GM18511 (cell line): ENCODE data around the gene SAG.

Experiments
- ATAC-seq: cut with Tn5 transposase; IDR thresholded peaks from one replicate; pipeline ENCODE4 v1.9.1; 2021; ENCODE audit warnings: mild to moderate bottlenecking, moderate library complexity; ENCODE audit not compliant: unreplicated experiment

The SAG gene

DNA sequence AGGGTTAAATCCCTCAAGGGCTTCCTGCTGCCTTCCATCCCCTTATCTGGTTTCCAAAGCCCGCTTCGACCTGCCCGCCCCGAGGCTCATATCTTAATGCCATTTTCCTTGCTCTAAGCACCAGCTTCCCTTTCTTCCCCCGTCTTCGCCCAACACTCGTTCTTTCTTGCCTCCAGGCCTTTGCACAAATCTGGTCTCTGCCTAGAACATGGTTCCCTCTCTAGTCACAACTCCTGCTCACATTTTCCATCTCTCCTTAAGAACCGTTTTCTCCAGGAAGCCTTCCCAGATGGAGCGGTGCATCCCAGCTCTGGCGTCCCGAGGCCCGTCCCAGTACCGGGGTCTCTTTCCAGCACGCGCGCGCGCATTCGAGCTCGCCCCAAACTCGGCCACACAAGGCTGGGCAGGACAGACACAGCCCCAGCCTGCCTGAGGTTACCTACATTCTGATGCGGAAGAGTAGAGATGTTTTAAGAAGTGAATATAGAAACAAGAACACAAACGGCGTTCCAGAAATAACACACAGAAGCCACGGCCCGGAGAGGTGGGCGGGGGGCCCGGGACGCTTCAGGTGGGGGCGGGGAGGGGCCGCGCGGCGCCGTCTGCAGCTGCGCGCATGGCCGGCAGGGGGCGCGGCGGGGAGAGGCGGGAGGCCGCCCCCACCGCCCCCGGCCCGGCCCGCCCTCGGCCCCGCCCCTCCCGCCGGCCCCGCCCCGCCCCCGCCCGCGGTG lies 46.3 kb downstream of the SAG start, which contains the start of gene DGKD:
Gene DGKD (plus strand): TSS at position 726 of the 731 bp plus-strand sequence. CDS start 25 bp downstream, outside the sequence.
- peak; percentile 66 for ATAC-seq

GRCh38 chr2:233354500-233354924 lies 46.9 kb downstream of the SAG start:
- ATAC-seq: peak; percentile 36

DNA sequence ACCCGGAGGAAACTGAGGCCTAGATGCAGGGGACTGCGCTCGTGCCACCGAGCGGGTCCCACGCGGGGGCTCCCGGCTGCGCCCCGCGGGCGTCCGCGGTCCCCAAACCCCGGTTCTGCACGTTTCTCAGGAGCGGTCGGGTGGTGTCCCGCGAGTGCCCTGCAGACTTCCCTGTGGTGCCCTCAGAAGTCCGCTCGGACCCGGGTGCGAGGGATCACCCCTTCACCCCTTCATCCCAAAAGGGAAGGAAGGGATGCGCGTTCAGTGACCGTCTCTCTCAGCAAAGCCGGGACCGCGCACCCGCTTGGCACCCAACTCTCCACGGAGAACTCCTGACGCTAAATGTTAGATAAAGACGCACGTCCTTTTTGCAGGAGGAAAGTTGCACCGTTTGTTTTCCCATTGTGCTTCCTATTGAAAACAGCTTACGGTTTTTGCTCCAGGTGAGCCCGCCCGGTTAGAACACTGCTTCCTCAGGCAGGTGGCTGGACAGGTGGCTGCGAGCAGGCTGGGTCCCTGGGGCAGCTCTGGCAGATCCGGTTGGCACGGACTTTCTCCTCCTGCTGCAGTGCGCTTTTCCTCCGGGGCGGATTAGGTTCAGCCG lies 47.5 kb downstream of the SAG start:
- ATAC-seq: peak; percentile 10

- ATAC-seq: no peak
These were observed 48.3 kb downstream of the SAG start for GRCh38 chr2:233355916-233356315.

- no peak for ATAC-seq
These were observed 49.1 kb downstream of the SAG start for GRCh38 chr2:233356546-233357308.

DNA sequence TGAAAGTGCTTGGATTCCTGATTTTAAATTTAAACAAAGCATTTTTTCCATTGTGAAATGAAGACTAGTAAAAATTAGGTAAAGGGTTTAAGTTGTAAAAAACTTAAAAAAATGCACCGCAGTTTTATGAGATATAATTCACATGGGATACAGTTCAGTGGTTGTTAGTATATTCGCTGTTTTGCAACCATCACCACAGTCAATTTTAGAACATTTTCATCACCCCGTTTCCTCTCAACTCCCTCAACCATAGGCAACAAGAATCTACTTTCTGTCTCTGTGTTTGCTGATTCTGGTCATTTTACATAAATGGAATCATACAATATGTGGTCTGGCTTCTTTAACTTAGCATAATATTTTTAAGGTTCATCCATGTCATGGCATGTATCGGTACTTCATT lies 50.7 kb downstream of the SAG start:
- no peak for ATAC-seq

DNA sequence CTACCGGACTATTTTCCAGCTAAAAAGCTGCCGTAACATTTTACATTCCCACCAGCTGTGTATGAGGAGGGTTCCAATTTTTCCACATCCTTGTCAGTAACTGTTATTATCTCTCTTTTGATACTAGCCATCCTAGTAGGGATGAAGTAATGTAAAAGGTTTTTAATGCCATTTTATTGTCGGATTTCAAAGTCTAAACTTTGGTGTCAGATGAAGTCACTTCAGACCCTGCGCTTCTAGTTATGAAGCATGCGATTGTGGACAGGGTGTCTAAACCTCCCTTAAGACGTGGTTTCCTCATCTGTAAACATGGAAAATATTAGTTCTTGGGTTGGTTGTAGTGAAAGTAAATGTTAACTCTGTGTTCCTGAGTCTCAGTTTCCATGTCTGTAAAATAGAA lies 51.3 kb downstream of the SAG start:
- no peak for ATAC-seq

- ATAC-seq: no peak
These were observed 52.2 kb downstream of the SAG start for GRCh38 chr2:233359823-233360222.

- no peak for ATAC-seq
These were observed 53.2 kb downstream of the SAG start for GRCh38 chr2:233360771-233361176.

DNA sequence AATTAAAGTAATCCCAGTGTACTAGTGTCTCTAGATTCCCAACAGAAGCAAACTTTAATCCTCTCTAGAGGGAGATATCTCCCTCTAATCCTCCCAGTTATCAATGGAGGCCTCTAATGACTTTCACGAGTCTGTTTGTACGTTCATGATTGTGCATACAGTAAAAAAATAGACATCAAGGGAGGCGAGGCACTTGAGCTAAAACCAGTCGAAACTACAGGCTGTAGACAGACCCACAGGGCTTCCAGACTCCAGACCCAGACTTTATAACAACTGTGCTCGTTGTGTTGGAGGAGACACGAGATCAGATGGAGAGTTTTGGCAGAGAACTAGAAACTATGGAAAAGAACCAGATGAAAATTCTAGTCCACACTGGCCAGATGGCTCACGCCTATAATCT lies 53.7 kb downstream of the SAG start:
- no peak for ATAC-seq

GRCh38 chr2:233362742-233363141 lies 55.1 kb downstream of the SAG start:
- no peak for ATAC-seq

DNA sequence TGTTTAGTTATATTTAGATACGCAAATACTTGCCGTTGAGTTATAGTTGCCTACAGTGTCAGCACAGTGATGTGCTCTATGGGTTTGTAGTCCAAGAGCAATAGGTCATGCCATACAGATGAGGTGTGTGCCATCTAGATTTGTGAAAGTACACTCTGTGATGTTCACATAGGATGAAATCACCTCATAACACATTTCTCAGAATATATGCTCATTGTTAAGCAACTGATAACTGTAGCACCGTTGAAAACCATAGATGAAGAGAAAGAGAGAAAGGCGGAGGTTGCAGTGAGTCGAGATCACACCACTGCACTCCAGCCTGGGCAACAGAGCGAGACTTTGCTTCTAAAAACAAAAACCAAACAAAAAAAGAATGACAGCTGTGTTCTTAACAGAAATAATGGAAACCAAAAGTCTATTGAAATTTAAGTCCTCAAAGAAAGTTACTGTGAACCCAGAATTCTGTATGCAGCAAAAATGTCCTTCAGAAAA lies 56.2 kb downstream of the SAG start:
- no peak for ATAC-seq

DNA sequence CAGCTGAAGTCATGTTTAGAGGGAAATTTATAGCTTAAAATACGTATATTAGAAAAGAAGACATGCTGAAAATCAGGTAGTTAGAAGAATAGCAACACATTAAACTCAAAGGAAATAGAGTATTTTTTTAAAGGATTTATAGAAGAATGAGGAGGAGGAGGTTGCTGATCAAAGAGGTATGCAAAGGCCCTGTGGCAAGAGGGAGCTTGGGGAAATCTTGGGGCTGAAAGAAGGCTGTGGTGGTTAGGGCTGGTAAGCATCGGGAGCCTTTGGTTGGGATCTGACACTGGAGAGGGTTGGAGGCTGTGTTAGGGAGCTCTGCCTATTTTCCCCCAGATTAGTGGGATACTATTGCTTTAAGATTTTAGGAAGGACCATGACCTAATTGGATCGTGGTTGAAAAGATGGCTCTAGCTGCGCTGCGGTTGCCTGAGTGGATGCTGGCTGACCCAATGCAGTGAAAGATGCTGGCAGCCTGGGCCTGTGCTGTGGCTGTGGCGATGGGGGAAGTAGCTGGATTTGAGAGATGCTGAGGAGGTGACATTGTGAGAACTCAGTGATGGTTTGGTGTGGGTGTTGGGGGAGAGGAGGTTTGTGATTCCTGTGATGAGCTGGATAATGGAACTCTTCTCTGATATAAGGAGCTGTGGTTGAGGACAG lies 58.4 kb downstream of the SAG start:
- ATAC-seq: no peak

DNA sequence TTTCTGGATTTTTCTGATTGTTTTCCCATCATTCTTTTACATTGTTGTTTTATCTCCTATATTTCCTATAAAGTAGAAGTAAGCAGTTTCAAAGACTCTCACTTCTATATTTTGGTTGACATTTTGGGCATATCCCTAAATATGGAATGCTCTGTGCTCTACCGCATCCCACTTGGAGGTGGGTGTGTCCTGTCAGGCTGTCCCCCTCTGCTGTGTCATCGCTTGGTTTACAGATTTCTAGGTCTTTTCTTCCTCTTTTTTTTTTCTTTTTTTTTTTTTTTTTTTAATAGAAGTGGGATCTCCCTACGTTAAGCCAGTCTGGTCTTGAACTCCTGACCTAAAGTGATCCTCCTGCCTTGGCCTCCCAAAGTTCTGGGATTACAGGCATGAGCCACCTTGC lies 60.0 kb downstream of the SAG start:
- ATAC-seq: no peak

GRCh38 chr2:233368756-233369155 lies 61.1 kb downstream of the SAG start:
- ATAC-seq: no peak

- ATAC-seq: no peak
These were observed 61.8 kb downstream of the SAG start for GRCh38 chr2:233369462-233369861.

DNA sequence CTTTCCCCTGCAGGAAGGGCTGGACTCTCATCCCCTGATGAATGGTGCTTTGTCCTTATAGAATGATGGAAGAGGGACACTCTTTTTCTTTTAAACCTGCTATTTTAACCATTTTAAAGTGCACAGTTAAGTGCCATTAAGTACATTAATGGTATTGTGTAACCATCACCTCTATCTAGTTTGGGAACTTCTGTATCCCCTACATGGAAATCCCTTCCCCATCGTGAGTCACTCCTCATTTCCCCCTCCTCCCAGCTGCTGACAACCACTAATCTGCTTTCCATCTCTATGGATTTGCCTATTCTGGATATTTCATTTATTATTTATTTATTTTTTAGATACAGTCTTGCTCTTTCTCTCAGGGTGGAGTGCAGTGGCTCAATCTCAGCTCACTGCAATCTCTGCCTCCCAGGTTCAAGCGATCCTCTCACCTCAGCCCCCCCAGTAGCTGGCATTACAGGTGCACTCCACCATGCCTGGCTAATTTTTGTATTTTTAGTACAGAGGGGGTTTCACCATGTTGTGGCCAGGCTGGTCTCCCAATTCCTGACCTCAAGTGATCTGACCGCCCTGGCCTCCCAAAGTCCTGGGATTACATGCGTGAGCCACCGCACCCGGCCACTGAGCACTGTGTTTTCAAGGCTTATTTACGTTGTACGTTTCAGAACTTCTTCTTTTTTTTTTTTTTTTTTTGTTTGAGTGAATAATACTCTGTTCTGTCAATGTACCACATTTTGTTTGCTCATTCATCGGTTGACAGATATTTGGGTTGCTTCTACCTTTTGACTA lies 62.5 kb downstream of the SAG start:
- no peak for ATAC-seq

DNA sequence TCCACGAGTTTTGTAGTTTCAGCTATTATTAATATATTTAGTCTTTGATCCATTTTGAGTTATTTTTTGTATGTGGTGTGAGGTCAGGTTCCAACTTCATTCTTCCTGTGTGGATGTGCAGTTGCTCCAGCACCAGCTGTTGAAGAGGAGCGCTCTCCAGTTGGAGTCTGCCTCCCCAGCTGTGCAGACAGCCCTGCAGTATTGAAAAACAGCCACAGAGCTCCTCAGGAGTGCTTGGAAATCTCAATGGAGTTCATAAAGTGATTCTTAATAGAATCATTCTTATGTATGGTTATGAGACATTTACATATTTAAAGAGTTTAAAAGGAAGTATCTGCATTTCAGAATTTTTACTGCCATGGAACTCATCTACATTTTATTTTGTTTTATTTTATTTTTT lies 64.0 kb downstream of the SAG start:
- ATAC-seq: no peak

- ATAC-seq: no peak
These were observed 65.2 kb downstream of the SAG start for GRCh38 chr2:233372855-233373254.

GRCh38 chr2:233373316-233373715 lies 65.7 kb downstream of the SAG start:
- ATAC-seq: no peak
